ENCODE data around the gene LBHD2. TPM values are rescaled to one million over a fixed set of nuclear protein-coding genes. Genes with fewer than 3 reads are reported as not detected.

Gene LBHD2
- polyA plus RNA-seq, 1 donor from 2014 or later: not detected

DNA sequence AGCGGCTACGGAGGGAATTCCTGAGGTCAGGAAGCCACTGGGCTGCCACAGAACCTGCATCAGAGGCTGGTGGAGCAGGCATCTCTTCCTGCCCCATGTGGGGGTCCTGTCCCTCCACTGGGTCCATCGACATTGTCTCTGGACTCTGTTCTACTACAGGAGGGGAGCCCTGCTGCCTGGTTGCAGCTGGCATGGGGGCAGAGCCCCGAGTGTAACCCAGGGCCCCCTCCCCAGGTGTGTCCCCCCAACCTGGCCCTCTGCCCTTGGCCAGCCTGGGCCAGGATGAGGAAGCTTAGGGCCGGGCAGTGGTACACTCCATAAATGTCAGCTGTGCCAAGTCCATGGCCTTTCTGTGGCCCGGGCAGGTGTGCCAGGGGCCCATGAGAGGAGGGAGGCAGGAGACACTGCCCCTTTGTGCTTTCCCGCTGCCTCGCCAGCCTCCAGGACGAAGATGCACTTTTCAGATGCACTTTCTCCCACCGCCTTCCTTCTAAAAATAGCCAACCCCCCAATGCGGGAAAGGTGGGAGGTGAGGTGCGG, 6.5 kb downstream of the LBHD2 start:
- Histone ChIP-seq H3K9me2 (ENCODE audit: insufficient read depth, low read length) (no peaks in the 10 kb centered on the region), H3K79me2 (replicated peaks; ENCODE audit: insufficient read depth, low read length) (no peaks in the 10 kb centered on the region), H2AFZ (ENCODE audit: low read depth, low read length) (no peak overlapping the region), H3K9ac (ENCODE audit: low read length) (no peak overlapping the region), H3K27me3 (ENCODE audit: insufficient read depth, low read depth, low read length) (no peaks in the 10 kb centered on the region), H3F3A (ENCODE audit: insufficient read depth, low read length, poor library complexity, severe bottlenecking) (no peaks in the 10 kb centered on the region), H3K9me3 (ENCODE audit: low read length) (no peaks in the 10 kb centered on the region), H3K27ac (ENCODE audit: low read length) (no peak overlapping the region), H3K4me2 (ENCODE audit: low read length) (no peak overlapping the region), H4K20me1 (ENCODE audit: insufficient read depth) (no peaks in the 10 kb centered on the region), H3K36me3 (ENCODE audit: insufficient read depth, low read length) (no peaks in the 10 kb centered on the region), H3K4me3 (ENCODE audit: low read length) (no peak overlapping the region)
- TF ChIP-seq RAD21 (conservative IDR thresholded peaks at IDR 0.05) (no peak), EP300 (conservative IDR thresholded peaks at IDR 0.05; ENCODE audit: poor library complexity, severe bottlenecking) (no peak), POLR2AphosphoS5 (IDR thresholded peaks at IDR 0.05) (no peak), MXI1 (conservative IDR thresholded peaks at IDR 0.05; ENCODE audit: poor library complexity, severe bottlenecking) (no peak), TAF1 (IDR thresholded peaks at IDR 0.05; ENCODE audit: low read depth) (no peak), SMC3 (conservative IDR thresholded peaks at IDR 0.05; ENCODE audit: poor library complexity) (no peak), EZH2 (IDR thresholded peaks at IDR 0.05; ENCODE audit: borderline replicate concordance, insufficient read depth, low read length, poor library complexity, severe bottlenecking) (no peak)
- TF ChIP-seq, protein P1, sequence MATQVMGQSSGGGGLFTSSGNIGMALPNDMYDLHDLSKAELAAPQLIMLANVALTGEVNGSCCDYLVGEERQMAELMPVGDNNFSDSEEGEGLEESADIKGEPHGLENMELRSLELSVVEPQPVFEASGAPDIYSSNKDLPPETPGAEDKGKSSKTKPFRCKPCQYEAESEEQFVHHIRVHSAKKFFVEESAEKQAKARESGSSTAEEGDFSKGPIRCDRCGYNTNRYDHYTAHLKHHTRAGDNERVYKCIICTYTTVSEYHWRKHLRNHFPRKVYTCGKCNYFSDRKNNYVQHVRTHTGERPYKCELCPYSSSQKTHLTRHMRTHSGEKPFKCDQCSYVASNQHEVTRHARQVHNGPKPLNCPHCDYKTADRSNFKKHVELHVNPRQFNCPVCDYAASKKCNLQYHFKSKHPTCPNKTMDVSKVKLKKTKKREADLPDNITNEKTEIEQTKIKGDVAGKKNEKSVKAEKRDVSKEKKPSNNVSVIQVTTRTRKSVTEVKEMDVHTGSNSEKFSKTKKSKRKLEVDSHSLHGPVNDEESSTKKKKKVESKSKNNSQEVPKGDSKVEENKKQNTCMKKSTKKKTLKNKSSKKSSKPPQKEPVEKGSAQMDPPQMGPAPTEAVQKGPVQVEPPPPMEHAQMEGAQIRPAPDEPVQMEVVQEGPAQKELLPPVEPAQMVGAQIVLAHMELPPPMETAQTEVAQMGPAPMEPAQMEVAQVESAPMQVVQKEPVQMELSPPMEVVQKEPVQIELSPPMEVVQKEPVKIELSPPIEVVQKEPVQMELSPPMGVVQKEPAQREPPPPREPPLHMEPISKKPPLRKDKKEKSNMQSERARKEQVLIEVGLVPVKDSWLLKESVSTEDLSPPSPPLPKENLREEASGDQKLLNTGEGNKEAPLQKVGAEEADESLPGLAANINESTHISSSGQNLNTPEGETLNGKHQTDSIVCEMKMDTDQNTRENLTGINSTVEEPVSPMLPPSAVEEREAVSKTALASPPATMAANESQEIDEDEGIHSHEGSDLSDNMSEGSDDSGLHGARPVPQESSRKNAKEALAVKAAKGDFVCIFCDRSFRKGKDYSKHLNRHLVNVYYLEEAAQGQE (IDR thresholded peaks at IDR 0.05; ENCODE audit: borderline replicate concordance): no peak
- TF ChIP-seq, protein P2, sequence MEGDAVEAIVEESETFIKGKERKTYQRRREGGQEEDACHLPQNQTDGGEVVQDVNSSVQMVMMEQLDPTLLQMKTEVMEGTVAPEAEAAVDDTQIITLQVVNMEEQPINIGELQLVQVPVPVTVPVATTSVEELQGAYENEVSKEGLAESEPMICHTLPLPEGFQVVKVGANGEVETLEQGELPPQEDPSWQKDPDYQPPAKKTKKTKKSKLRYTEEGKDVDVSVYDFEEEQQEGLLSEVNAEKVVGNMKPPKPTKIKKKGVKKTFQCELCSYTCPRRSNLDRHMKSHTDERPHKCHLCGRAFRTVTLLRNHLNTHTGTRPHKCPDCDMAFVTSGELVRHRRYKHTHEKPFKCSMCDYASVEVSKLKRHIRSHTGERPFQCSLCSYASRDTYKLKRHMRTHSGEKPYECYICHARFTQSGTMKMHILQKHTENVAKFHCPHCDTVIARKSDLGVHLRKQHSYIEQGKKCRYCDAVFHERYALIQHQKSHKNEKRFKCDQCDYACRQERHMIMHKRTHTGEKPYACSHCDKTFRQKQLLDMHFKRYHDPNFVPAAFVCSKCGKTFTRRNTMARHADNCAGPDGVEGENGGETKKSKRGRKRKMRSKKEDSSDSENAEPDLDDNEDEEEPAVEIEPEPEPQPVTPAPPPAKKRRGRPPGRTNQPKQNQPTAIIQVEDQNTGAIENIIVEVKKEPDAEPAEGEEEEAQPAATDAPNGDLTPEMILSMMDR (IDR thresholded peaks at IDR 0.05; ENCODE audit: poor library complexity, severe bottlenecking): no peak

DNA sequence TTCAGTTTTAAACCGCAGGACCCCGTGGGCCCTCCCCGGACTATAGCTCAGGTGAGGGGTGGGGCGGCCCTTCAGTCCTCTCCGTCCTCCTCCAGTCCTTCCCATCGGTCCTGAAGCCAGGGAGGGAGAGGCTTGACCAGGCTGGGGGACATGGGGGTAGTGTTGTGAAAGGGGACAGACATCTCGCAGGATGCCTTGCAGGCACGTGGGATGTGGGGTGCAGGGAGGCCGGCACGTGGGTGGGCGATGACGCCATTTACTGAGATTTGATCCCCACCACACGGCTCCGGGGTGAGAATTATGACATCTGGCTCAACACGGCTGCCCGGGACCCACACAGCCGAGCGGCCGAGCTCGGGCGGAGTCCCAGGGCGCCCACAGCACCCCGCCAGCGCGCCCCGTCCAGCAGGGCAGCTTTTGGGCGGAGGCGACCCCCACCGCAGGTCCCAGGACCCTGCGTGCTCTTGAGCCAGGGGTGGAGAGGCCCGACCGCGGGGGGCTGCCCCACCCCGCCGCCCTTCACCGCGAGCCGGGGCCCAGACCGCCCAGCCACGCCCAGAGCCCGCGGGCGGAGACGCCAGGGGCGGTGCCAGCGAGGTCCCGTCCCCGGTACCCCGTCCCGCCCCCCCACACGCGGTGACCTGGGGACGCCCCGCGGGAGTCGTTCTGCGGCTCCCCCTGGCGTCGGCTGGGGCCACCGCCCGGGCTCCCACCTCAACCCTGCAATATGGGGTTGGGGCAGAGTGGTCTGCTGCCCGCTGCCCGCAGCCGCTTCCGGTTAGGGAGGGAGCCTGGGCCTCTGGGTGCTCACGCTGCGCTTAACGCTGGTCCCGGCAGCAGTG, 7.3 kb downstream of the LBHD2 start:
- Histone ChIP-seq H3K9me2 (ENCODE audit: insufficient read depth, low read length) (no peaks in the 10 kb centered on the region), H2AFZ (ENCODE audit: low read depth, low read length) (no peak overlapping the region), H3K9ac (ENCODE audit: low read length) (no peak overlapping the region), H3K4me2 (ENCODE audit: low read length) (no peak overlapping the region), H3K9me3 (ENCODE audit: low read length) (no peaks in the 10 kb centered on the region), H3K4me3 (ENCODE audit: low read length) (no peak overlapping the region), H3F3A (ENCODE audit: insufficient read depth, low read length, poor library complexity, severe bottlenecking) (no peaks in the 10 kb centered on the region), H3K27ac (ENCODE audit: low read length) (no peak overlapping the region), H3K36me3 (ENCODE audit: insufficient read depth, low read length) (no peaks in the 10 kb centered on the region), H3K79me2 (replicated peaks; ENCODE audit: insufficient read depth, low read length) (no peaks in the 10 kb centered on the region), H4K20me1 (ENCODE audit: insufficient read depth) (no peaks in the 10 kb centered on the region), H3K27me3 (ENCODE audit: insufficient read depth, low read depth, low read length) (no peaks in the 10 kb centered on the region)
- TF ChIP-seq, protein P1 (IDR thresholded peaks at IDR 0.05; ENCODE audit: borderline replicate concordance): no peak
- no peak for TF ChIP-seq TAF1 (IDR thresholded peaks at IDR 0.05; ENCODE audit: low read depth)
- no peak for TF ChIP-seq POLR2AphosphoS5 (IDR thresholded peaks at IDR 0.05)
- TF ChIP-seq MXI1 (conservative IDR thresholded peaks at IDR 0.05; ENCODE audit: poor library complexity, severe bottlenecking): no peak
- TF ChIP-seq EP300 (conservative IDR thresholded peaks at IDR 0.05; ENCODE audit: poor library complexity, severe bottlenecking): no peak
- no peak for TF ChIP-seq EZH2 (IDR thresholded peaks at IDR 0.05; ENCODE audit: borderline replicate concordance, insufficient read depth, low read length, poor library complexity, severe bottlenecking)
- no peak for TF ChIP-seq RAD21 (conservative IDR thresholded peaks at IDR 0.05)
- TF ChIP-seq, protein P2 (IDR thresholded peaks at IDR 0.05; ENCODE audit: poor library complexity, severe bottlenecking): no peak
- no peak for TF ChIP-seq SMC3 (conservative IDR thresholded peaks at IDR 0.05; ENCODE audit: poor library complexity)

Measured in neural cell (in vitro differentiated cells).